Fibroblast of pulmonary artery (primary cell): ENCODE data around the gene NKD1.
A peak's percentile ranks its signal among the peaks of the same experiment; 100 is the strongest.
"Not testable (repeated sequence)": the region's sequence is repeated elsewhere in the genome, so short reads cannot be mapped to it uniquely, and the experiment has no call there.

Source experiments
- DNase-seq: peaks from one replicate; pipeline ENCODE4 v3.0.0-alpha.2; 2010; ENCODE audit warnings: low read depth
- H3K4me3 ChIP-seq: replicated peaks from 2 replicates; pipeline ENCODE4 v1.5.1; 2011; ENCODE audit warnings: low read depth, mild to moderate bottlenecking, control low read depth, low read length, moderate library complexity
- TF ChIP-seq, protein P1 (sequence below): IDR thresholded peaks from 2 replicates; pipeline ENCODE4 v1.5.1; 2011; ENCODE audit warnings: mild to moderate bottlenecking, control low read depth, low read length, inconsistent platforms; ENCODE audit errors: missing control alignments

NKD1 gene

DNA sequence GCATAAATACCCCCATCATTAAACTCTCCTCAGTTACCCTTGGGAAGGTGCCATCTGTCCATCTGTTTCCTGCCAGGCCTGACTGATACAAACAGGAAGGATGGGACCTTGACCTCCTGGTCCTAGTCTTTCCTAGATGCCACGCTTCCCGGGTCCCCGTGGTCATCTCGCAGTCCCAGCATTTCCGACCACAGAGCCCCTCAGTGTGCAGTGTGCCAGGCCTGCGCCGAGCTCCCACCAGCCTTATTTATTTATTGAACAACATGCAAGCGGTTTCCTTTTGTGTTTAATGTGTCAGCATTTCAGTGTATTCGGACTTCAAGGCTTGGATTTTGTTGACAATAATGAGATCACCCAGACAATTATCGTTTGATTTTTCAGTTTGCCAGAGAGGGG, 45.6 kb upstream of the NKD1 start:
- TF ChIP-seq, protein P1, sequence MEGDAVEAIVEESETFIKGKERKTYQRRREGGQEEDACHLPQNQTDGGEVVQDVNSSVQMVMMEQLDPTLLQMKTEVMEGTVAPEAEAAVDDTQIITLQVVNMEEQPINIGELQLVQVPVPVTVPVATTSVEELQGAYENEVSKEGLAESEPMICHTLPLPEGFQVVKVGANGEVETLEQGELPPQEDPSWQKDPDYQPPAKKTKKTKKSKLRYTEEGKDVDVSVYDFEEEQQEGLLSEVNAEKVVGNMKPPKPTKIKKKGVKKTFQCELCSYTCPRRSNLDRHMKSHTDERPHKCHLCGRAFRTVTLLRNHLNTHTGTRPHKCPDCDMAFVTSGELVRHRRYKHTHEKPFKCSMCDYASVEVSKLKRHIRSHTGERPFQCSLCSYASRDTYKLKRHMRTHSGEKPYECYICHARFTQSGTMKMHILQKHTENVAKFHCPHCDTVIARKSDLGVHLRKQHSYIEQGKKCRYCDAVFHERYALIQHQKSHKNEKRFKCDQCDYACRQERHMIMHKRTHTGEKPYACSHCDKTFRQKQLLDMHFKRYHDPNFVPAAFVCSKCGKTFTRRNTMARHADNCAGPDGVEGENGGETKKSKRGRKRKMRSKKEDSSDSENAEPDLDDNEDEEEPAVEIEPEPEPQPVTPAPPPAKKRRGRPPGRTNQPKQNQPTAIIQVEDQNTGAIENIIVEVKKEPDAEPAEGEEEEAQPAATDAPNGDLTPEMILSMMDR: no peak
- no peak for DNase-seq
- no peak overlapping the region for H3K4me3 ChIP-seq

DNA sequence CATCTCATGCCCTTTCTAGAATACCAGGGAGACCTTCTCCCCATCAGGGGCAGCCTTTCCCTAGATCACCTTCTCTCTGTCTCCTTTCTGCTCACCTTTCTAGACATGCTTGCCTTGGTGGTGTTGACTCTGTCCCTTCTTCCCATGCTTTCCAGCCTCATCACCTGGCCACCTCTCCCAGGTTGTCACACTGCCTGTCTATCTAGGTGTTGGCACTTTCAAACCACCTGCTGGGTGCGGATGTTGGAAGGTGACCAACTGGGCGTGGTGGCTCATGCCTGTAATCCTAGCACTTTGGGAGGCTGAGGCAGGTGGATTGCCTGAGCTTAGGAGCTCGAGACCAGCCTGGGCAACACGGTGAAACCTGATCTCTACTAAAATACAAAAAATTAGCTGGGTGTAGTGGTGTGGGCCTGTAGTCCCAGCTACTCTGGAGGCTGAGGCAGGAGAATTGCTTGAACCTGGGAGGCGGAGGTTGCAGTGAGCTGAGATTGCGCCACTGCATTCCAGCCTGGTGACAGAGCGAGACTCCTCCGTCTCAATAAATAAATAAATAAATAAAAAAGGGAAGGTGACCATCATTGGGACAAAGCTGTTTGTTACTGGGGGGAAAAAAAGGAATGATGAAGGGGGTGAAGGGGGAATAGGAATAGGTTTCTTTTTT, 44.2 kb upstream of the NKD1 start:
- H3K4me3 ChIP-seq, DNase-seq: not testable (repeated sequence)

DNA sequence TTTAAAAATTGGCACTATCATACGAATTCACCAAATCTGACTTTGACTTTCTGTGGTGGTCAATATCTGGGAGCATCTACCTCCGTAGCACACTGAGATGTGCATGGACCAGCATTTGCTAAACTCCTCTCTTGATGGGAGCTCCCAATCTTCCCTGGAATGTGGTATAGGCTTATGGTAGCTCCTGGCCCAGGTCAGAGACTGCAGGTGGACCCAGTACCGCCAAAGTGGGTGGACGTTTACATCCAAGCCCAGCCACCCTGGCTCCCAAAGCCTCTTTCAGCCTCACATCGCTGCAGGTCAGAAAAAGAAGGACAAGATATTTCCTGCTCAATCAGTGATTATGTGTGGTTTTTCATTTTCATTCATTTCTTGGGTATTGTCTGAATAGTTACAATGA, 43.1 kb upstream of the NKD1 start:
- DNase-seq: no peak
- TF ChIP-seq, protein P1: no peak
- no peak overlapping the region for H3K4me3 ChIP-seq

DNA sequence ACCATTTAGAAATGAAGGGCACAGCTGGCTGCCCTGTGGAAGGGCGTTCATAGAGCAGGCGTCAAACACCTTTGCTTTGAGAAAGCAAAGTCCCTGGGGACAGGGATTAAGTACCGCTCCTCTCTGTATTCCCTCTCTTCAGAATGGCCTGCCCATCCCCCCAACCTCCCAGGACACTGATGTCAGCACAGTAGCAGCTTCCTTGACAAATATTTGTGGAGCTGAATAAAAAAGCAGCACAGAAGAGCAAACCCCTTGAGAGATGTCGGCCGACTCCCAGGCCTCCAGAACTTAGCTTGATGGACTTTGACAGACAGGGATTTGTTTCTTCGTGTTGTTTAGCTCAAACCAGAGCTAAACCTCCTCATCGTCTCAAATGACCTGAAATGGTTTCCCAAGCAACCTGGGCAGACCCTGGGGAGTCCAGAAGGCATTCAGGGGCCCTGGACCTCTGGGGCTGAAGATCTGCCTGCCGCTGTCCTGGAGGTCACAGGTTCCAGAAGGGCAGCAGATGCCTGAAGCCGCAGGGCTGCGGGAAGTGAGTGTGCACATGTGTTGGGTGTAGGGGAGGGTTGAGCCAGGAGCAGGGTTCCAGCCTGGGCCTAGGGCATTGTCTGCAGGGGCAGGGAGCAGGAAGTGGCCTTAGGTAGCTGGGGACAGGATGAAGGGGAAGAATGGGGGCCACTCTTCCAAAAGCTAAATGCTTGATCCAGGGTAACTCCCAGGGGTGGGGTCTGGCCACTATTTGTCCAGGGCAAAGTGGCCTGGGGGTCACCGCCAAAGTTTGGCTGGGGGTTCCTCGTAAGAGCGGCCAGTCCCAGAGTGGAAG, 42.3 kb upstream of the NKD1 start:
- TF ChIP-seq, protein P1: no peak
- no peak for DNase-seq
- no peak overlapping the region for H3K4me3 ChIP-seq

DNA sequence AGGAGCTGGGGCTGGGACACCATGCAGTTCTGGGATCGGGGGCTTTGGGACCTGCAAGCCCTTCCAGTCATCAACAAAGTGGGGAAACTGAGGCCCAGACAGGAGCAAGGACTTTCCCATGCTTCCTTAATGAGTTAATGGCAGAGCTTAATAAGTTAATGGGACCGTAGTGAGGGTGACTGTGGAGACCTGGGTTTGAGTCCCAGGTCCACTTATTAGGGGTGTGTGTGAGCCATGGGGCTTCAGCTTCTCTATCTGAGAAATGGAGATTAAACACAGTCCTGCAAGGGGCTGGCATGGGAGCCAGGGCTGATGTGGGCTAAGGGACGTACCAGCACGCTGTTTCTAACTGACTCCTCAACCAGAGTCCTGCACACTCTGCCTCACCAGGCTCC, 41.7 kb upstream of the NKD1 start:
- no peak overlapping the region for H3K4me3 ChIP-seq
- TF ChIP-seq, protein P1: no peak
- DNase-seq: no peak

DNA sequence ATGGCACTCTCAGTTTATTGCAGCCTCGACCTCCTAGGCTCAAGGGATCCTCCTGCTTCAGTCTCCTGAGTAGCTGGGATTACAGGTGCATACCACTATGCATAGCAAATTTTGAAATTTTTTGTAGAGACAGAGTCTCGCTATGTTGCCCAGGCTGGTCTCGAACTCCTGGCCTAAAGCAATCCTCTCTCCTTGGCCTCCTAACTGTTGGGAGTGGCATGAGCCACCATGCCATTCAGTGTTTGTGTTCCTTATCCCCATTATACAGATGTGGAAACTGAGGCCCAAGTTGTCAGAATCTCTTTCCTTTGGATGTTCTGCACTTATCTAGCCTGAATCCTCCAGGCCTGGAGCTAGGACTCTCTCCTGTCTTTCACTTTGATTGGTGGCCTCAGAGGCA, 40.8 kb upstream of the NKD1 start:
- no peak for DNase-seq
- TF ChIP-seq, protein P1: no peak
- no peak overlapping the region for H3K4me3 ChIP-seq

DNA sequence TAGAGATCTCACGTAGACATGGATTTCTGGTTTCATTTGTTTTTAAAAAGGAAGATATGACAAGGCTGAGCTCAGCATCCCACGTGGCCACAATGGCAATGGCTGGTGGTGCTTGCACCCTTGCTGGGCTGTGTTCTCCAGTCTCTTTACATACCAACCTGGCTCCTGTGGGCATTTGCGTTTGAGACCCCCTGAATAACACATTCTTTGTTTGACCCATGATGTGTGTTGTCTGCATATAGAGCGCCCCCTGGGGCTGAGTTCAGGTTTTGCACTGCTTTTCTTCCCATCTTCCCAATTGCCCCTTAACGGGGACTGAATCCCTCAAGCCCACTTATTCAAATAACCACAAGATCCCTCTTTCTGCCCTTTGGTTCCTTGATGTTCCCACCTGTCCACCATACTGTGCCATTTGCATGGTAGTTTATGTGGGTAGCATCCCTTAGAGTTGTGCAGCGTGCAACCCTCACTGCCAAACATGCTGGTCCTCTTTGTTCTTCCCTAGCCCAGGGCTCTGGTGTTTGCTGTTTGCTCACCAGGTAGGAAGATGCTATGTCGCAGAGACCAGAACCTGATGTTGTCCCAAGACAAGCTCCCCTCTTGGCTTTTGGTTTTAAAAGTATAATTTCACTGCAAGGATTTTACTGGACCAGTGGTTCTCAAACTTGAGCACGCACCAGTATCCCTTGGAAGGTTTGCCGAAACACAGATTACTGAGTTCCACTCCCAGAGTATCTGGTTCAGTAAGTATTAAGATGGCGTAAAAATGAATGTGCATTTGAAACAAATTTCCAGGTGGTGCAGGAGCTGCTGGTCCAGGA, 38.5 kb upstream of the NKD1 start:
- TF ChIP-seq, protein P1: peak; percentile 73
- H3K4me3 ChIP-seq: no peak overlapping the region
- peak; percentile 21 for DNase-seq
